GM19023 (cell line): Measurements from ENCODE around the gene EYS.
"Not testable (repeated sequence)": the region's sequence is repeated elsewhere in the genome, so short reads cannot be mapped to it uniquely, and the experiment has no call there.

Experiments used
- ATAC-seq: cut with Tn5 transposase; IDR thresholded peaks from one replicate; pipeline ENCODE4 v1.9.1; 2021; ENCODE audit warnings: mild to moderate bottlenecking, moderate library complexity; ENCODE audit not compliant: unreplicated experiment

Gene EYS

DNA sequence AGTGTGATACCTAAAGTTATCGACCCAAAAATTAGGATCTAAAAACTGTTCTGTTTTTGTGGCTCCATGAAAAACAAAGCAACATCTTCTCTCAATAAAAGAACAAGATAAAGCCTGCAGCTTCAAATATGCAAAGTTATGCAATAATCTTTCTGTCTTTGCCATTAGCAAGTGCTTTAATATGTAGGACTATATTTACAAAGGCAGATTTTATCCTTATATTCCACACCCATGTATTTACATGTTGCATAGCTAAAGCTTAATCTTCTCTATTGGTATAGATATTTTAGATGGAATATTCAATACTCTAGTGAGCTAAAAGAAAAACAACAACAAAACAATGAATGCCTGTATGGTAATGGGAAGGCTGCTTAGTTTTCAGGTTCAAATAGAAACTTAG, 1443.2 kb downstream of the EYS start:
- ATAC-seq, result no peak

GRCh38 chr6:64259372-64259771, 1447.7 kb downstream of the EYS start:
- ATAC-seq, result no peak

GRCh38 chr6:64258752-64259151, 1448.3 kb downstream of the EYS start:
- ATAC-seq, result no peak

GRCh38 chr6:64258302-64258701, 1448.7 kb downstream of the EYS start:
- no peak for ATAC-seq

- no peak for ATAC-seq
Observed at GRCh38 chr6:64257586-64257985, 1449.4 kb downstream of the EYS start.

DNA sequence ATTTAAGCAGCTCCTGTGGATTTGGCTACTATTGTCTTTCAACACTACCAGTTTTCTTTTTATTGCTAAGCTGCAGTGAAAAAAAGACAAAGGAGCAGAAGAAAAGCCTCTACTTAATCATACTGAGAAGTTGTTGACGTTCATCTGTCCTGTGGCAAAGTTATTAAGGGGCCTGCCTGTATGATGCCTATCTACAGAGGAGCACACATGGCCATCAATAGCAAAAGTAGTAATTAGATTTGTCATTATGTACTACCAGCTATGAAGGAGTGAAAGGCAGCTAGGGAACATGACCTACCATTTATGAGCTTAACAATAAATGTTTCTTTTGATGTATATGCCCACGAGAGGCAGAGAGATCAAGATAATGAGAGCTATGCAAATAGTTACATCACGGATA, 1450.5 kb downstream of the EYS start:
- no peak for ATAC-seq

GRCh38 chr6:64255000-64255399, 1452.0 kb downstream of the EYS start:
- ATAC-seq, result no peak

DNA sequence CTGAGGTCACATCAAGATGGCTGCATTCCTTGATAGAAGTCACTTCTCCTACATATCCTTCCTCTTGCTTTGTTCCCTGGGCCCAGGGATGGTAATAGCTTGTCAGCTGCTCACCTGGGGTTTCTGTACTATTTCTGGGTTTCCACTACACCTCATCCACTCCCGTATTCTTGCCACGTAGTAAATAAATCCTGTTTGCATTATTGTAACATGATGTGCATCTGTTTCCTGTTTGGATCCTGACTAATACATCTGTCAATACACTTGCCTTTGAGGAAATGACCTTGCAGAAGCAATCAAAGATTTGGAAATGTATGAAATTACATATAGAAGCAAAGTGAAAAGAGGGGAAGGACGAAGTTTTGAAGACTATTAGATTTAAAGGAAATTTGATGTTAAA, 1452.5 kb downstream of the EYS start:
- ATAC-seq, result no peak

DNA sequence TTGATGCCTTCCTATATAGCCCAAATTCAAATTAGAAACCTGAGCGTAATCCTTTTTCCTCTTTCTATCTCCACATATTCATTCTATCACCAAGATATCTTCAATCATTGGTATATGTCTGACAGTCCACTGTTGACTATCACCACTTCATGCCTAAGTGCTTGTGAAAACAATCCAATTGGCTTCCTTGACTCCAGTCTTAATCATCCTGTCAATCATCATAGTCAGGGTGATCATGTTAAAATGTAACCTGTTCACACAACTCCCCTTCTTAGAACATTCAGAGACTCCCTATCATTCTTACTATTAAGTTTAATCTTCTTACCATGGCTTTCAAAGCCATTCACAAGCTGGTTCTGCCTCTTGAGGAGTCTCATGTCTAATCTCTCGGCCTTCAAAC, 1454.8 kb downstream of the EYS start:
- ATAC-seq, result no peak

DNA sequence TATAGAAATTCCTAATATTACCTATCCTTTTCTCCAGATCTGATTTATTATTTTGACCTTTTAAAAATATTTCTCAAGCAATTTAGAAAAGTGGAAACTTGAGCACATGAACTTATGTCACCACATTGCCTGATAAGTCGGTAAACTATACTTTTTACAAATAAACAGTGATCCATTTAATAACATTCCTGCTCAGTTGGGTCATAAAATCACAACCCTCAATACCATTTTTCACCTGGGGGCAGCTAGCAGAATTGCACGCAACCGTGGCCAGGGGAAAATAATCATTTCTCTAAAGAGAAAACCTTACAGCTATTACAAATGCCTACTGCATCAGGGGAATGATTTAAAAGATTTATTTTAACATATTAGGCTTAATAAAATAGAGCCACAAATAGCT, 1456.9 kb downstream of the EYS start:
- ATAC-seq, result no peak

GRCh38 chr6:64249115-64249514, 1457.9 kb downstream of the EYS start:
- ATAC-seq, result no peak

DNA sequence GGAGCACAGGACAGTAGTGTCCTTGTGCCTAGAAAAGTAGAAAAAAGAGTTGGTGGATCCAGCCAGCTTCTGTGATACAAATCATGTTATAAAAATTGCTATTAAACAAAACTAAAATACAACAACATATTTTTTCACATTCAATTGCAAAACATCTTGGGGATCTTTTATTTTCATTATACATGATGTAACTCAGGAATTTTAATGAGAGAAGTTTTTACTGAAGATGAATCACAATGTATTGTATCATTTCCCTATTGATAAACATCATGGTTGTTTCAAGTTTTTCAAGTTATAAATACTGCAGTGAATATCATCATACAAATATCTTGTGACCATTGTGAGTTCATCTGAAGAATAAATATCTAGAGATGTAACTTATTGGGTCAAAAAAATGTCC, 1463.4 kb downstream of the EYS start:
- no peak for ATAC-seq

GRCh38 chr6:64238908-64239307, 1468.1 kb downstream of the EYS start:
- ATAC-seq, result not testable (repeated sequence)

DNA sequence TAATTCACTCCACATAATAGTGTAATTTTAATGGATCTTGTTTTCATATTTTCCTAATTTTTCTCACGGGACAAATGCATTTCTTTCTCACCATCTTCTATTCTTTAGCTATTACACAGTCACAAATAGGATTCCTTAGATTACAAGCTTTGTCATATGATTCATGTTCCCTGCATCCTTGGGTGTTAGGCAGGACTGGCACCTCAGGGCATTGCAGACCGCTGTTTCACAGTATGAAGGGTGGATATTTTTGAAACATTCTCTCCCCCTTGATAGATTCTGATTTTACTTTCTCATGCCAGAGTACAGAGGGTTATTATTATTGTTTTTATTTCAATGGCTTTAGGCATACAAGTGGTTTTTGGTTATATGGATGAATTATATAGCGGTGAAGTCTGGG, 1469.0 kb downstream of the EYS start:
- no peak for ATAC-seq

DNA sequence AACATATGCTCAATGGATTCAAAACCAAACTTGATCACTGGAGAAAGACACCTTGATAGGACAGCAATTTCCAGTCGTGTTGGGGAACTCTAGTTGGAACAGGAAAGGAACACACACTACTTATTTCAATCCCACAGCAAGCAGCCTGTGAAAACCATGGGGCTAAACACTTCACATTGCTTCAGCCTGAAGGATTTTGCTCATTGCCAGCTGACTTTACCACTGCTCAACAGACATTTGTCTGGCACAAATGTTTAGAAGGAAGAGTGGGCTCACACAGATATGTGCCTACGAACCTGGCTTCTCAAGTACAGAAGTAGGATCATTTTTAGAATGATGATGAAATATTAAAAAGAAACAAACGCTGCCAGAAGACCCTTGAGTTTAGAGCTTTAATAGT, 1473.3 kb downstream of the EYS start:
- no peak for ATAC-seq

DNA sequence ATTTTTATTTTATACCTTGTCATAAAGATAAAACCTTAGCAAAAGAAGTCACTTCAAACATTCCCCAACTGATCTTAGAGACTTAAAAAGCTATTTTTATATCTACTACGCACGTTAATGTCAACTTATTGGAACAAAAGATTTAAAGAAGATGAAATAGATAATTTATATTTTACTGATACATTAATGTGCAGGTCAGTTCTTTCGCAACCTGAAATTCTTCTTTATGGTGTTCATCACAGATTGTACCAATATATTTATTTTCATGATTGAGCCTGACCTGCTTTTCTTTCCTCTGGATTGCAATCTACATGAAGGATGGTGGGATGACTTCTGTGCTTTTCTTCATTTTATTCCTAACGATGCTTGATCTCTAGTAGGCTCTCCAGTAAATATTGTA, 1475.1 kb downstream of the EYS start:
- ATAC-seq, result no peak

GRCh38 chr6:64230530-64230929, 1476.5 kb downstream of the EYS start:
- no peak for ATAC-seq

DNA sequence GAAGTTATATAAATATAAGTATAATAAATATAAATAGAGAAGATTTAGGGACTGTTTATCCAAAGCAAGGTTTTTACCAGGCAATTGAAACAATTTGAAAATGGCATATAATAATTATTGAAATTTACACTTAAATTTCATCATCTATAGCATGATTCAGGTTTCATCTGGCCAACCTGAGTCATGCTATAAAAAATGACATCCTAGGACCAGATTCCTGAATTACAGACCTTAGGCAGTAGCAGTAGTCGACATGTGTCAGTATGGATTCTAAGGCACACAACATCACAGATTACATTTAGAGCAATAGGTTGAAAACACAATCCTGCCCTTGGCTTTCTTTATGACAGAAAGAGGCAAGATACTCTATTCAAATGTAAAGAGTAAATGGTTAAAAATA, 1479.2 kb downstream of the EYS start:
- no peak for ATAC-seq

DNA sequence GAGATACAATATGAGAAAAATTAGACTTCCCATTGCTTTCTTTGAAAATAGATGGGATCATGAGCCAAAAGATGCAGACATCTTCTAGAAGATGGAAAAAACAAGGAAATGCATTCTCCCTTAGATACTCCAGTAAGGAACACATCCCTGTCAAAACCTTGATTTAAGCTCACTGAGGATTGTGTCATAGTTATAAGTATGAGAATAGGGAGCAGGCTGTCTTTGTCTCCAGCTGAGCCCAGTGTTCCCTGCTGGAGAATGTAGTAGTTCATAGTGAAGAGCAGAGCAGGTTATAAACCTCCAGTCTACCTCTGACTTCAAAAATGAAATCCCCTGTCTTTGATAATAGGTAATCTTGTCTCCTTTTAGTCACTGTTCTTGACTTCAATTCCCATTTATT, 1481.5 kb downstream of the EYS start:
- ATAC-seq, result no peak

- no peak for ATAC-seq
Observed at GRCh38 chr6:64224819-64225218, 1482.2 kb downstream of the EYS start.

- no peak for ATAC-seq
Observed at GRCh38 chr6:64221776-64222175, 1485.2 kb downstream of the EYS start.

GRCh38 chr6:64220801-64221200, 1486.2 kb downstream of the EYS start:
- ATAC-seq, result no peak

DNA sequence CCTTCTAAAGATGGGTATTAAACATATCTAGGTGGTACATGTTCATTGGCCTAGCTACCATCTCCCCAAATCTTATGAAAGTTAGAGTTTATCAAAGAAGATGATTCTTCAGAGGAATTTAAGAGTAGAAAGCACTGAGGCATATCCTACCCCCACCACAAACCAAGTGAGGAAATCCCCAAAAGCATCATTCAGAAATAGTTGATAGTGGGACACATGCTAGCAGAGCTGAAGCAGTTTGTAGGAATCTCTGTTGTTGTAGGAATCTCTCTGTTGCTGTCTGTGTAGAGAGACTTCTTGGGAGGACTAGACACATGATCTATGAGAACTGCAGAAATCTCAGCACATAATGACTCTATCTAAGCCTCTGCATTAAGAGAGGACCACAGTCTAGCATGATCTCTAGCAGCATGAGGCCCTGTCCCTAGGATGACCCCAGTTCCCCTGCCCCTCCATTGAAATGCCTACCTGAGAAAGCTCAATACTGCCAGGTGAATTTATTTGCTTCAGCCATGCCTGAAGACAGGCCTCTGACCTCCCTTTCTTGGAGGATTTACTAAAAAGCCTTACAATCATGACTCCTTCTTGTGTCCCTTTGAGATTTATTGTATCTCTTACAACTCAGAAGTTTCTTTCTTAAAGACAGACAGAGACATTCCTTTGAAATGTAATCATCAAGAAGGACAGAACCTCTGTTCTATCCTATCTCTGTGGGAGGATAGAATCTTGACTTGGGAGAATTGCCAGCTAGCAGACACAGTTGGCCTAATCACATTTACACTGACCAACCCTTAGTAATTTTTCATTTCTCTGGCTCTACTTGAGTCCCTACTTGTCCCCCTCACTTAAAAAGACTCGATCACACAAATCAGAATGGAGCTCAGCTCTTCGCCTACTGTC, 1489.1 kb downstream of the EYS start:
- ATAC-seq, result peak; percentile 78
